ENCODE data around the gene C11orf91. TPM values are rescaled to one million over a fixed set of nuclear protein-coding genes. Genes with fewer than 3 reads are reported as not detected.

C11orf91 gene
- total RNA-seq, 1 experiment from 2014 or later, result not detected

- no peak for DNase-seq (ENCODE audit: low read depth)
Observed at GRCh38 chr11:33651990-33652389, 48.6 kb downstream of the C11orf91 start.

GRCh38 chr11:33651555-33651954 is 49.1 kb downstream of the C11orf91 start:
- no peak for DNase-seq (ENCODE audit: low read depth)

- DNase-seq (ENCODE audit: low read depth), result no peak
Observed at GRCh38 chr11:33649944-33650343, 50.7 kb downstream of the C11orf91 start.

Other genes starting within 250 kb of the C11orf91 start
- 246 and 312 TPM in 2 replicates for gene CD59, start 35.6 kb upstream of the C11orf91 start, total RNA-seq (2014; rRNA removed; shearing (Covaris generic))
- 37.2 and 54.6 TPM in 2 replicates for gene FBXO3, start 73.7 kb upstream of the C11orf91 start, total RNA-seq (2014; rRNA removed; shearing (Covaris generic))
- 2.0 and 6.0 TPM in 2 replicates for gene LMO2, start 191.2 kb upstream of the C11orf91 start, total RNA-seq (2014; rRNA removed; shearing (Covaris generic))